Smooth muscle cell of the pulmonary artery (primary cell): Measurements from ENCODE around the gene KCNJ1. TPM values are rescaled to one million over a fixed set of nuclear protein-coding genes. Genes with fewer than 3 reads are reported as not detected.

Experiments used
- total RNA-seq: library from RNA; depleted of rRNA; stranded (reverse); fragments of >200 nt; gene quantifications from 2 replicates; pipeline ENCODE4 v1.2.3, GENCODE V29; 2014

KCNJ1 gene
- total RNA-seq: not detected in 2 replicates

DNA sequence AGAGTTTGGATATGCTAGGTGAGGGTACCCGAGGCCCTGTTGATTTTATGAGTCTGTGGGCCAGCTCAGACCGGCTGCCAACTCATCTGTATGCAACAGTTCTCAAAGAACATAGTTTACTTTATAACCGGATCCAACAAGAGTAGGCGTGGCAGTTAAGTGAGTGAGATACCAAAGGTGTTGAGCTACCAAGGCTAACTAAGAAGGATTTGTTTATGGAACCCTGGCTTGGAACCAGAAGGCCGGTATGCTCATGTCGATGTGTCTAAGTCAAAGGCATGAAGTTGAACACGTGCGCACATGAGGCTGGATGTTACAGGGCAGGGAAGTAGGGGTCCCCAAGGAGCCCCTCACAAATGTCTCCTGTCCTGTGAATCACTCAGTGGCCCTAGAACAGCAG lies at the start of gene KCNJ1:
Gene KCNJ1, minus strand, starts transcription at position 20 of the 400 bp plus-strand sequence. CDS start 27,053 bp downstream, outside the sequence.

DNA sequence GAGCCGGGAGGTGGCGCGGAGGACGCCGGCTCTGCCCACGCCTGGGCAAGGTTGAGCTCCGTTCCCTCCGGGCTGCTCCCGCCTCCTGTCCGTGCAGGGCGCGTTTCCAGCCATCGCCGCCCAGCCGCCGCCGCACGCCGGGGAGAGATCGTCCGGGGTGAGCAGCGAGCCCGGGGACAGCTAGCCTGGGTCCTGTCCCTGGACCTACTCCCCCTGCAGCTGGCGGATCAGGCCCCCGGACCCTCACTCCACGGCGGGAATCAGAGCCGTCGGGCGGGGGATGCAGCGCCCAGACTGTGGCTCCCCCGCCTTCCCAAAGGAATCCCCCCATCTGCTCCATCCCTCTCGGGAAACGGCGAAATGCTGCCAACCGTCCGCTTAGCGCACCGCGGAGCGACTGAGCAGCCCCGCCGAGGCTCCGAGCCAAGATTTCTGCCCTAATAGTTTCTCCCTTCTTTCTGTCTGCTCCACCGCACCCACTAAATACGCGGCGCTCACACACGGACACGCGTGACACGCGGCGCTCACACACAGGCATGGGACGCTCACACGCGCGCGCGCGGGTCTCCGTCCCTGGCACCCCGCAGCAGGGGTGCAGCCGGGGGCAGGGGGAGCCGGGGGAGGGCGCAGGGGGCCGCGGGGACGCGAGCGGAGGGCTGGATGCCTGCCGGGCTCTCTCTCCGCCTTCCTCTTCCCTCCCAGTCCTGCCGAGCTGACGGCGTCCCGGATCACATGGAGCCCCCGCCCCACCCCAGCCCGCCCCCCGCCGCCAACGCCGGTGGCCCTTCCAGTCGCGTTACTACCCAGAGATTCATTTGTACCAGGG lies 23.7 kb upstream of the KCNJ1 start, which contains the start of gene KCNJ5:
Gene KCNJ5, plus strand, starts transcription at position 814 of the 826 bp plus-strand sequence. CDS start 19,918 bp downstream, outside the sequence.

Other genes starting within 250 kb of the KCNJ1 start
- gene FLI1, start 173.2 kb downstream of the KCNJ1 start, total RNA-seq: 5.9 and 21.1 TPM in 2 replicates
- gene KCNJ5, start 24.1 kb upstream of the KCNJ1 start, total RNA-seq: under 0.01 and 0.03 TPM in 2 replicates
- not detected in 2 replicates for gene TP53AIP1, start 75.6 kb upstream of the KCNJ1 start, total RNA-seq